ENCODE results near the gene CDCP2.

Gene CDCP2

GRCh38 chr1:54094001-54094729 is 58.6 kb downstream of the CDCP2 start:
- ChIA-PET CTCF (no interaction called here), POLR2A (no interaction called here)
- no peak for TF ChIP-seq CTCF (IDR thresholded peaks at IDR 0.05; ENCODE audit: insufficient read depth, low read length, missing control alignments)
- H3K4me3 ChIP-seq (ENCODE audit: low read depth, low read length) = no peak overlapping the region
- DNase-seq (ENCODE audit: low read depth, low spot score) = no peak

DNA sequence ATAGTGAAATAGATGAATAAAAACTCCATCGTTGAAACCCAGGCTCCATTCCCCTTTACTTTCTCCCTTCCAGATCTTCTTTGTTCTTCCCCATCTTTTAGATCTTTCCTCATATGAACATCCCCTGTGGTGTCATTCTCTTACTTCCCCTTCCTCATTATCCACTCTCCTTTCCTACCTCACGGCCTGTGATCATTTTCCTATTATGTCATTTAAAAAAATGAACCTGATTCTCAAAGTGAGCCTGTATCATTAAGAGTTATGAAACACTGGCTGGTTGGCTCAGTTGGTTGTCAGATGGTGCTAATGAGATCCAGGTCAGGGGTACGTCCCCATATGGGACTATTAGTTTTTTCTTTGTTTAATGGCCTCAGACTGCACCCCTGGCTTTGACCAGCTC is 61.1 kb downstream of the CDCP2 start:
- POLR2A ChIA-PET = no interaction called here
- TF ChIP-seq CTCF (IDR thresholded peaks at IDR 0.05; ENCODE audit: insufficient read depth, low read length, missing control alignments) = no peak
- H3K4me3 ChIP-seq (ENCODE audit: low read depth, low read length) = no peak overlapping the region

DNA sequence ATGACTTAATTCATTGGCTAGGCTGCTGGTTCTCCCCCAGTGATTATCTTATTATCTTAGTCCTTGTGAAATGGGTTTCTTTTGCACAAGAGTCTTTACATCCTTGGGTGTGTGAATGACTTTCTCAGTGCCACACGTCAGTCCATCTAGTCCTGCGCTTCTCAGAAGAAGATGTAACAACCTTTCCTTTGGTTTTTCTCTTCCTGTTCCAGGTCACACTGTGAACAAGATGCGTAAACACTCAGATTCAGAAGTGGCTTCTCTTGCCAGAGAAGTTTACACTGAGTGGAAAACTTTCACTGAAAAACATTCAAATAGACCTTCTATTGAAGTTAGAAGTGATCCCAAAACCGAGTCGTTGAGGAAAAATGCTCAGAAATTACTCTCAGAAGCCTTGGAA is 64.4 kb downstream of the CDCP2 start:
- no peak for DNase-seq (ENCODE audit: low read depth, low spot score)
- POLR2A ChIA-PET = no interaction called here
- no peak overlapping the region for H3K4me3 ChIP-seq (ENCODE audit: low read depth, low read length)
- CTCF ChIA-PET = interaction anchor here (1.2 to 2.7 kb wide), 4 partner anchors 8 to 337 kb away, joined by 3 to 19 read pairs (median 4); no protein-coding TSS in a partner anchor
- no peak for TF ChIP-seq CTCF (IDR thresholded peaks at IDR 0.05; ENCODE audit: insufficient read depth, low read length, missing control alignments)

More for the DNA sequence above, 61.1 kb downstream of the CDCP2 start:
- no peak for DNase-seq (ENCODE audit: low read depth, low spot score)
- CTCF ChIA-PET = interaction anchor here (1.5 to 1.6 kb wide), 2 partner anchors 9 to 11 kb away, joined by 3 to 9 read pairs; no protein-coding TSS in a partner anchor

GRCh38 chr1:54086754-54087153 is 66.0 kb downstream of the CDCP2 start:
- no peak for TF ChIP-seq CTCF (IDR thresholded peaks at IDR 0.05; ENCODE audit: insufficient read depth, low read length, missing control alignments)
- CTCF ChIA-PET = interaction anchor here (7.8 kb wide), 1 partner anchor 15 kb away, joined by 71 read pairs; no protein-coding TSS in a partner anchor
- no peak overlapping the region for H3K4me3 ChIP-seq (ENCODE audit: low read depth, low read length)
- no peak for DNase-seq (ENCODE audit: low read depth, low spot score)
- POLR2A ChIA-PET = no interaction called here

GRCh38 chr1:54084794-54085193 is 68.0 kb downstream of the CDCP2 start:
- DNase-seq (ENCODE audit: low read depth, low spot score) = no peak
- ChIA-PET CTCF (interaction anchor here (1.3 to 7.8 kb wide), 2 partner anchors 14 to 224 kb away, joined by 3 to 71 read pairs; no protein-coding TSS in a partner anchor), POLR2A (interaction anchor here (0.8 kb wide), 1 partner anchor 395 kb away, joined by 3 read pairs; no protein-coding TSS in a partner anchor)
- no peak overlapping the region for H3K4me3 ChIP-seq (ENCODE audit: low read depth, low read length)
- no peak for TF ChIP-seq CTCF (IDR thresholded peaks at IDR 0.05; ENCODE audit: insufficient read depth, low read length, missing control alignments)
